Astrocyte of the hippocampus (primary cell): Measurements from ENCODE around the gene MYLK.
"Not testable (repeated sequence)": the region's sequence is repeated elsewhere in the genome, so short reads cannot be mapped to it uniquely, and the experiment has no call there.

Experiments used
- DNase-seq: peaks from one replicate; pipeline ENCODE4 v3.0.0; 2011; ENCODE audit warnings: low read depth, low spot score

MYLK gene, protein sequence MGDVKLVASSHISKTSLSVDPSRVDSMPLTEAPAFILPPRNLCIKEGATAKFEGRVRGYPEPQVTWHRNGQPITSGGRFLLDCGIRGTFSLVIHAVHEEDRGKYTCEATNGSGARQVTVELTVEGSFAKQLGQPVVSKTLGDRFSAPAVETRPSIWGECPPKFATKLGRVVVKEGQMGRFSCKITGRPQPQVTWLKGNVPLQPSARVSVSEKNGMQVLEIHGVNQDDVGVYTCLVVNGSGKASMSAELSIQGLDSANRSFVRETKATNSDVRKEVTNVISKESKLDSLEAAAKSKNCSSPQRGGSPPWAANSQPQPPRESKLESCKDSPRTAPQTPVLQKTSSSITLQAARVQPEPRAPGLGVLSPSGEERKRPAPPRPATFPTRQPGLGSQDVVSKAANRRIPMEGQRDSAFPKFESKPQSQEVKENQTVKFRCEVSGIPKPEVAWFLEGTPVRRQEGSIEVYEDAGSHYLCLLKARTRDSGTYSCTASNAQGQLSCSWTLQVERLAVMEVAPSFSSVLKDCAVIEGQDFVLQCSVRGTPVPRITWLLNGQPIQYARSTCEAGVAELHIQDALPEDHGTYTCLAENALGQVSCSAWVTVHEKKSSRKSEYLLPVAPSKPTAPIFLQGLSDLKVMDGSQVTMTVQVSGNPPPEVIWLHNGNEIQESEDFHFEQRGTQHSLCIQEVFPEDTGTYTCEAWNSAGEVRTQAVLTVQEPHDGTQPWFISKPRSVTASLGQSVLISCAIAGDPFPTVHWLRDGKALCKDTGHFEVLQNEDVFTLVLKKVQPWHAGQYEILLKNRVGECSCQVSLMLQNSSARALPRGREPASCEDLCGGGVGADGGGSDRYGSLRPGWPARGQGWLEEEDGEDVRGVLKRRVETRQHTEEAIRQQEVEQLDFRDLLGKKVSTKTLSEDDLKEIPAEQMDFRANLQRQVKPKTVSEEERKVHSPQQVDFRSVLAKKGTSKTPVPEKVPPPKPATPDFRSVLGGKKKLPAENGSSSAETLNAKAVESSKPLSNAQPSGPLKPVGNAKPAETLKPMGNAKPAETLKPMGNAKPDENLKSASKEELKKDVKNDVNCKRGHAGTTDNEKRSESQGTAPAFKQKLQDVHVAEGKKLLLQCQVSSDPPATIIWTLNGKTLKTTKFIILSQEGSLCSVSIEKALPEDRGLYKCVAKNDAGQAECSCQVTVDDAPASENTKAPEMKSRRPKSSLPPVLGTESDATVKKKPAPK (N-terminal part only)

DNA sequence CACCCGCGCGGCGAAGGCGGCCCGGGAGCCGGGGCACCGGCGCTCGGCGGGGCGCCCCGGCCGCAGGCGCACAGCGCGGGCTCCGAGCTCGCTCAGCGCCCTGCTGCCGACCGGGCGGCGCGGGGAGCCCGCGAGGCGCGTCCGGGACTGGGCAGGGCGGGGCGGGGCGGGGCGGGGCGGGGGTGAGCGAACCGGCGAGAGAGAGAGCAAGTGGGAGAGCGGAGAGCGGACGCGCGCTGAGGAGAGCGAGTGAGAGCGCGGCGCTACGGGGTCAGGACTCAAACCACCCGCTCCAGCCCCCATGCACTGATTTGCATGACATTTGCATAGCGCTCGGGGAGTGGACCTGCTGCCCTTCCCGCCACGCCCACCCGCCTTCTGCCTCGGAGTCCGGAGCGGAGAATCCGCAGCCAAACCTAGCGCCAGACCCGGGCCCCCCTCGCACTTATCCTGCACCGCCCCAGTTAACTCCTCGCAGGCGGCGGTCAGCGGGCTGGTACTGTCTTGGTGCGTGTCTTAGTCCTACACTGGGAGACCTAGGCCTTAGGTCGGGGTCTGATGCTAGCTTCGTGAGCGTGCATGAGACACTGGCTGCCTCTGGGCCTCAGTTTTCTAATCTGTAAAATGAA lies at the start of gene MYLK:
MYLK (minus strand) TSS at position 130 of the 629 bp plus-strand sequence. CDS start 90,491 bp downstream, outside the sequence.
- DNase-seq = peak; percentile 97

DNA sequence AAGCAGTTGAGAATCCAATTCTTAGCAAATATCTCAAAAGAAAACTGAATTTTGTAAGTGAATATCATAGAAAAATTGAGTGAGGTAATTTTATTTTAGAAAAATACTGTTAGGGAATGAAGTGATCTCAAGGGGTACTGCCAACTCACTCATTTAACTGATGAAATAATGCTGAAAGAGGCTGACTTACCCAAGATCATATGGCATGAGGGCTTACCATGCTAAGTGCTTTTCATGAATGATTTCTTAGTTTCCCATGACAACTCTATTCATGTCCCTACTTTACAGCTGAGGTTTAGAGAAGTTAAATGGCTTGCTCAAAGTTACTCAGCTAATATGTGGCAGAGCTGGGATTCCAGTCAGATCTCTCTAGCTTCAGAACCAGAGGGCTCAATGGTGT lies 46.3 kb upstream of the MYLK start:
- no peak for DNase-seq

DNA sequence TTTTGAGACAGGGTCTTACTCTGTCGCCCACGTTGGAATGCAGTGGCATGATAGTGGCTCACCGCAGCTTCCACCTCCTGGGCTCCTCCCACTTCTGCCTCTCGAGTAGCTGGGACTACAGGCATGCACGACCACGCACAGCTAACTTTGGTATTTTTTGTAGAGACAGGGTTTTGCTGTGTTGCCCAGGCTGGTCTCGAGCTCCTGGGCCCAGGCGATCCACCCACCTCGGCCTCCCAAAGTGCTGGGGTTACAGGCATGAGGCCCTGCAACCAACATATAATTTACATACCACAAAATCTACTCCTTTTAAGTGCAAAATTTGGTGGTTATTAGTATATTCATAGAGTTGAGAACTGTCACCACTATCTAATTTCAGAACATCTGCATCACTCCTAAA lies 45.2 kb upstream of the MYLK start:
- no peak for DNase-seq

DNA sequence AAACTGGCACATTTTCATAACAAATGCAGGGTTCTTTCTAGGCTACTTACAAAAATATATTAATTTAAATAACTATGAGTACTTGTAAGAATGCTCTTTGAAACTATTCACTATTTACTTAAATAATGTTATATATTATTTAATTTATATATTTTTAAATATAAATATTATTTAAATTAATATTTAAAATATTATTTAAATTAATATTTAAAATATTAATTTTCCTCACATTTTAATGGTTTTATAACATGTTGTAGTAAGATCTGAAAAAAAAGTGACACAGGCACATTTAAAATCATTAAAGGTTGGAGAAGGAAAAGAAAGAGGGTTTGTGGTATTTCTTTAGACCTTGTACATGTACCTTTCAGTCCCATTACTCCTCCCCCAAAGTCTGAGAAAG lies 42.3 kb upstream of the MYLK start:
- DNase-seq = no peak

DNA sequence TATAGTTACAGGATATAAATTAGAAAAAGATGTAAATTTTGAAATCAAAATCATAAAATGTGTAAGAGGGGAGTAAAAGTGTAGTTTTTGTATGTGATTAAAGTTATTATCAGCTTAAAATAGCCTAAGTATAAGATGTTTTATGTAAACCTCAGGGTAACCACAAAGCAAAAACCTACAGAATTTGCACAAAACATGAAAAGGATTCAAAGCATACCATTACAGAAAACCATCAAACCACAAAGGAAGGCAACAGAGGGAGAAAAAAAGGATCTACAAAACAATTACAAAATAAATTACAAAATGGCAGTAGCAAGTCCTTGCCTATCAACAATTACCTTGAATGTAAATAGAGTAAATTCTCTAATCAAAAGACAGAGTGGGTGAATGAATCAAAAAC lies 36.7 kb upstream of the MYLK start:
- DNase-seq = peak; percentile 7

DNA sequence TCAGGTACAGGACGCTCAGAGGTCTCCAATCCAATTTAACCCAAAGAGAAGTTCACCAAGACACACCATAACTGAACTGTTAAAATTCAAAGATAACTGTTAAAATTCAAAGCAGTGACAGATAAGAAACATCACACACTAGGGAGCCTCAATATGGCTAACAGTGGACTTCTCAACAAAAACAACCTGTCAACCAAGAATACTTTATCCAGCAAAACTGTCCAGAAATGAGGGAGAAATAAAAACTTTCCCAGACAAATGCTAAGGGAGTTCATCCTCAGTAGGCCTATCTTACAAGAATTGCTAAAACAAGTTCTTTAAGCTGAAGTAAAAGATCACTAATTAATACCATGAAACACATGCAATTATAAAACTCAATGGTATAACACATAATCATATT lies 36.3 kb upstream of the MYLK start:
- peak; percentile 14 for DNase-seq

DNA sequence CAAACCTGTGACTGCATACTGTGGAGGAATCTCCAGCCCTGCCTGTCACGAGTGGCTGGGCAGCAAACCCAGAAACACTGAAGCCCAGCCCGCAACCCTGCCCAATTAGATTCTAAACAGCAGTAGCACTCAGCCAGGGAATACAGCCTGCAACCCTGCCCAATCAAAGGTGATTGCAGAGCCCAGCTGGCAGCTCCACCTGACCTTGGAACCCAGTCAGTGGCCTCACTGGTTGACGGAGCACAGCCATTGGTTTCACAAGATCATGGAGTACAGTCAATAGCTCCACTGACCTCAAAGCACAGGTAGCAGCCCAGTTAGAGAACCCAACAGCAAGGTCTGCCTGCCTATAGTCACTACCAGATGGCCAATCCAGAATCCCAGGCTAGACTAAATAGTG lies 35.2 kb upstream of the MYLK start:
- DNase-seq = no peak

DNA sequence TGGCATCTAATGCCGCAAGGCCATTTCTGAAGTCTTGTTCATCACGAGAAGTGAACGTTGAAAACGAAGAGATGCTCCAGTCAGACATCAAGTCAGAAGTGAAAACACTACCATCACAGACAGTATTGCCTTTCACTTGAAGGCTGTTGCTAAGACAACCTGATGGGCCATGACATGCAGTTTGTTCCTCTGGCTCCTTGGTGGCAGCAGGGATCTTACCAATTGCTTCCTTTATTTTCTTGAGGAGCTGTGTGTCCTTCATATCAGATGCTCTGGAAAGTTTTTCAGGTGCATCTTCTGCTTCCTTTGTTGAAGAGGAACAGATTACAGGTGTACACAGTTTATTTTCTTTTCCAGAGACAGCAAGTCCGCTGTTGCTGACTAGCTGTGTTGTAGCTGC lies 30.7 kb upstream of the MYLK start:
- DNase-seq = no peak

DNA sequence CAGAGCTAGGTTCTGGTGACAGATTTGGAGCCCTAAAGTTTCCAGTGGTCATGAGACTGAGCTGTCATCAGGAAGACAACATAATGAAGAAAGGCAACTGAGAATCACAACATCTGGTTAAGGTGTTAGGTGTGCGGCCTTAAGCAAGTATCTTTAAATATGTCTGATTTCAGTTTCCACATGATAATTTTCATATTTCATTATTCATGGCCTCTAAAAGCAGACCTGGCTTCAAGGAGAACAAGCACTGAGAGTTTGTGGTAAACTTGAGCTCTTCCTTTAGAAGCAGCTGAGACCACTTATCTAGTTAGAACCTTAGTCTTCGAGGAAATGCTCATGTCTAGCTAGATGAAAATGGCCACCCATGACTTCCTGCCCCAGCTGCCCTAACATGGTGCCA lies 25.7 kb upstream of the MYLK start:
- DNase-seq = no peak

DNA sequence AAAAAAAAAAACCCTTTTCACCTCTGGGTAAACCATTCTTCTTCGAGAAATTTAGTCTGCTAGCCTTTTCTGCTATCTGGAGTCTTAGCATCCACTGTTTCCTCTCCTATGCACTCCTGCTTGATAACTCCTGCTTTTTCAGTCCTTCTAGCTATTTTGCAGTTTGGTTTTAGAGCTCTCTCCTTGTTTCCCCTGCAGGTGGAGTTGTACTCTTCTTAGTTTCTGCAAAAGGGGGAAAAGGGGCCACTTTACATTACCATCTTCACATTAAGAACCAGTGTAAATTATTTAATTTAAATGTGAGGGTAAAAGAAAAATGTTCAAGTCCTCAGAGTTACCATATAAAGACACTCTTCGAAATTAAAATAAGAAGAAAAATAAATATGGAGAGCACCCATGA lies 23.6 kb upstream of the MYLK start:
- DNase-seq = no peak

DNA sequence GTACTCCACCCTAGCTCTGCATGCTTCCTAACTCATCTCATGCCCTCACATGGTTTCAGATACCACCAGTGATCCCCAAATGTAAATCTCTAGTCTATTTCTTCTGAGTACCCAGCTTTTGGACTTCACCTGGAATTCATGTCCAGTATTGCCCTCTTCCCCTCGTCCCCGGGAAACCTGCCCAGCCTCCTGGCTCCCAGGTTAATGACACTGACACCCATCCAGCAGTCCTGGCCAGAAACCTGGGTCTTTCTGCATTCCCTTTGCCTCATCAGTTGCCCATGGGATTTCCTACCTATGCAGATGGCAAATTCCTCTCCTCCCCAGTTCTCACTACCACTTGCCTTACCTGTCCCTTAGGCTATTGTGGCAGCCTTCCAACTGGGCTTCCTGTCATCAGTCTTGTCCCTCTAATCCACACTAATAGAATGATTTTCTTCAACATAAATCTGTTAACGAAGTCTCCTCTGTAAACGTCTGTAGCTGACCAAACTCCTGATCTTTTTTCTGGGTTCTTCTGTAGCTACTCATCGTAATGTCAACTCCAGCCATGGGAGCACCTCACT lies 15.3 kb upstream of the MYLK start:
- no peak for DNase-seq

DNA sequence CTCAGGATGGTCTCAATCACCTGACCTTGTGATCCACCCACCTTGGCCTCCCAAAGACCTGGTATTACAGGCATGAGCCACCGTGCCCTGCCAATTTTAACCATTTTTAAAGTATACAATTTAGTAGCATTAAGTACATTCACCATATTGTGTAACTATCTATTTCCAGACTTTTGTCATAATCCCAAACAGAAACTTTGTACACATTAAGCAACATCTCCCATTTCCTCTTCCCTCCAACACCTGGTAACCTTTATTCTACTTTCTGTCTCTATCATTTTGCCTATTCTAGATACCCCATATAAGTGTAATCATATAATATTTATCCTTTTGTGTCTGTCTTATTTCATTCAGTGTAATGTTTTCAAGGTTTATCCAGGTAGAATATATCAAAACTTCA lies 8.9 kb upstream of the MYLK start:
- DNase-seq = no peak

DNA sequence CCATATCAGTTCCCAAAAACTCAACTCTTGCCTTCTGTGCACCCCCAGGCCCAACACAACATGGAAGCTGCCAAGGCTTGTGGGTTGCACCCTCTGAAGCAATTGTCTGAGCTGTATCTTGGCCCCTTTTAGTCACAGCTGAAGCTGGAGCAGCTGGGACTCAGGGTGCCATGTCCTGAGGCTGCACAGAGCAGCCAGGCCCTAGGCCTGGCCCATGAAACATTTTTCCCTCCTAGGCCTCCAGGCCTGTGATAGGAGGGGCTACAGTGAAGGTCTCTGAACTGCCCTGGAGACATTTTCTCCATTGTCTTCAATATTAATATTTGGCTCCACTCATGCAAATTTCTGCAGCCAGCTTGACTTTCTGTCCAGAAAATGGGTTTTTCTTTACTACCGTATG lies 8.1 kb upstream of the MYLK start:
- DNase-seq = no peak

DNA sequence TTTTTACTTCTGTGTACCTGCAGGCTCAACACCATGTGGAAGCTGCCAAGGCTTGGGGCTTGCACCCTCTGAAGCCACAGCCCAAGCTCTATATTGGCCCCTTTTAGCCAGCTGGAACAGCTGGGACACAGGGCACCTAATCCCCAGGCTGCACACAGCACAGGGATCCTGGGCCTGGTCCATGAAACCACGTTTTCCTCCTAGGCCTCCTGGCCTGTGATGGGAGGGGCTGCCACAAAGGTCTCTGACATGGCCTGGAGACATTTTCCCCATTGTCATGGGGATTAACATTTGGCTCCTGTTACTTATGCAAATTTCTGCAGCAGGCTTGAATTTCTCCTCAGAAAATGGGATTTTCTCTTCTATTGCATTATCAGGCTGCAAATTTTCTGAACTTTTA lies 6.9 kb upstream of the MYLK start:
- not testable (repeated sequence) for DNase-seq

DNA sequence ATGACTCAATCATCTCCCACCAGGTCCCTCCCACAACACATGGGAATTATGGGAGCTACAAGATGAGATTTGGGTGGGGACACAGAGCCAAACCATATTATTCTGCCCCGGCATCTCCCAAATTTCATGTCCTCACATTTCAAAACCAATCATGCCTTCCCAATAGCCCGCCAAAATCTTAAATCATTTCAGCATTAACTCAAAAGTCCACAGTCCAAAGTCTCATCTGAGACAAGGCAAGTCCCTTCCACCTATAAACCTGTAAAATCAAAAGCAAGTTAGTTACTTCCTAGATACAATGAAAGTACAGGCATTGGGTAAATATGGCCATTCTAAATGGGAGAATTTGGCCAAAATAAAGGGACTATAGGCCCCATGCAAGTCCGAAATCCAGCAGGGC lies 6.0 kb upstream of the MYLK start:
- not testable (repeated sequence) for DNase-seq

DNA sequence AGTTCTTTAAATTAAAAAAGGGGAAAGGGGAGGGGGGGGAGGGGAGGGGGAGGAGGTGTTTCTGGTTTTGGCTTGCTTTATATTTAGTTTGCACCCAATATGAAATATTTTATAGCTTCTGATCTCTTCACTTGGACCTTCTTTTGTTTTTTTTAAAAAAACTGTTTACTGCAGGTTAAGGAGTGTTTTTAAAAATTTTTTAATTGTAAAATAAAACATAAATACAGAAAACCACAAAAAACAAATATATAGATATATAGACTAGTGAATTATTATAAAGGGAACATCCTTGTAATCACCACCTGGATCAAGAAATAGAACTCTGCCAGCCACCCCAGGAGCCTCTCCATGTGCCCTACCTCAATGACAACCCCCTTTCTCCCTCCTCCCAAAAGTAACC lies 861 bp upstream of the MYLK start:
- no peak for DNase-seq

DNA sequence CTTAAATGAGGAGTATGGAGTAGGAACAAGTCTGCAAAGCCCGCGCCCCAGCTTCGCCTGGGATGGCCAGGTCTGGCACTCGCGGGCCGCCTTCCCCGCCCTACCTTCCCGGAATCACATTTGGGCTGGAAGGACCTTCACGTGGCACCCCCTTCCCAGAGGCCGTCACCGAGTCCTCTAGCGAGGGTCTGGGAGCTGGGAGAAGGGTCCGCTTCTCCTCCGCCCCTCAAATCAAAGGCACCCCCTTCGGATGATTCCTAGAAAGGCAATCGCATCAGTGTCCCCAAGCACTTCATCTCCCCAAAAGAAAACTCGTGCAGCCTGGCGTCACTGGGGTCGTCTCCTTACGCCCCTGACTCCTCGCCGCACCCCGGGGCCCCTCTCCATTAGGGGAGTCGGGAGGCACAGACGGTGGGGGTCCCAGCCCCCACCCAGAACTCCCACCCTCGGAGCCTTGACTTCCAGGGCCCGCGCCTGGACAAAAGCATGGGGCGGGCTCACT lies 380 bp downstream of the MYLK start:
- DNase-seq = peak; percentile 62

DNA sequence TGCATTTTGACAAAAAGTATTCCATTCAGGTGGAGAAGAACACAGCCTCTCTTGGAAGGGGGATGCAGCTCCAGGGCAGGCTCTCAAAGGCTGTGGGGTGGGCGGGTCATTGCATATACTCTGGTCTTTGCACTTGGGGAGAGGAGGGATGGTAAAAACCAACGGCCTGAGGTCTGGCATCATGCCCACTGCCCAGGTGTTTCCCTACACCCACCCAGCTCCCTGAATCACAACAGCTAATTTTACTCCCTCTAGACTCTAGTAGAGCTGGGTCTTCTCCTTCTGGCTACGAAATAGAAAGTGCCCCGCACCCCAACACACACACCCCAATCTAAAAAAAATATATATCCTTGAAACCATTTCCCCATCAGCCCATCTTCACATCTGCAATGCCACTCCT lies 1.0 kb downstream of the MYLK start:
- DNase-seq = no peak

DNA sequence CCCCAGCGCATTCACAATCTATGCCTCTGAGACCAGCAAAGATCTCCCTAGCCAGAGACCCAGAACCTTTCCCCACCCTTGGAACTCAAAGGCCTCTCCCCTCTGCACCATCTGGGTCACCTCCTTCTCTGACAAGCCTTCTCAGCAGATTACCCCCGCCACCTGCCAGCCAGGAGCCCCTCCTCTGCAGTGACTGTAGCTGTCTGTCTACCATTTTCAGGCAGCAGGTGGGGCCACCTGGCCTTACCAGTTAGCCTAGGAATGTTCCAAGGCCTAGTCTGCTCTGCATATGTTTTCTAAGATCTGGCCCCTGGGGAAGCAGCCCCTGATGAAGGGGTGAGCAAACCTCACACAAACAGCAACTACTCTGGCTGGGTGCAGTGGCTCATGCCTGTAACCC lies 2.4 kb downstream of the MYLK start:
- DNase-seq = no peak

DNA sequence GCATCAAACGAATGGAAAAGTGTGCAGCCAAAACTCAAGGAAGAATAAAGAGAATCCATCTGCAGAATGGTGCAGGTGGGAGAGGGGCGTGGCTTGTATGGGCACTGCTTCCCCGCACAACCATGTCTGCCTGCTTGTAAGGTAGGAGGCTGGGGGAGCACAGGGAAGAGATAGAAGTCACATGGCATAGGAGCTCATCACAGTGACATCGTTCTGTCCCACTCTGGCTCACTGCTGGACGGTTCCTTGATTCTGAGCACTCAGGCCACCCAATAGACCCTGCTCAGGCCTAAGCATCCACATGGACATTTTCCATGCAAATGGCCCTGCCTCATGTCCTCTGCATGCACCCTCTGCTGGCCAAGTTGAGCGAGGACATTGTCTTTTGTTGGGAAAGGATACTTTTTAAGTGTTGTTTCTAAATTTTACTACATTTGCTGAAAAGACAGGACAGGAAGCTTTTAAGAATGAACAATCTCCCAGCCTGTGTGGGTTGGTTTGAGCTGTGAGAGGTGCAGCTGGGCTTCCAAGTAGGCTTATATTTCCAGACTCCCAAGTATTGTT lies 3.1 kb downstream of the MYLK start:
- DNase-seq = peak; percentile 64

DNA sequence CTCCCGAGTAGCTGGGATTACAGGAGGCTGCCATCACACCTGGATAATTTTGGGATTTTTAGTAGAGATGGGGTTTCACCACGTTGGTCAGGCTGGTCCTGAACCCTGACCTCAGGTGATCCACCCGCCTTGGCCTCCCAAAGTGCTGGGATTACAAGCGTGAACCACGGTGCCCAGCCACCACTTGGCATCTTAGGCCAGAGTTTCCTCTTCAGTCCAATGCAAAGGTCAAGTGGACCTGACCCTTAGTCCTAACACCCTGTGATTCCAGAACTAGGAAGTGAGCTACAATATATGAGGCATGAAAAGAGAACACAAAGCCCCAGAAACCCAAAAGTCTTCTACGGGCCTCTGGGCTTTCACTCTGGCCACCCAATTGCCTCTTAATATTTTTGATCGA lies 5.3 kb downstream of the MYLK start:
- DNase-seq = no peak
